H1 (cell line): ENCODE data around the gene PPP1R12A. TPM values are rescaled to one million over a fixed set of nuclear protein-coding genes. Genes with fewer than 3 reads are reported as not detected.

Experiments used
- ATF2 ChIP-seq: IDR thresholded peaks from 2 replicates; pipeline ENCODE4 v1.6.1; 2012; ENCODE audit warnings: low read length, inconsistent platforms
- CEBPB ChIP-seq: IDR thresholded peaks from 2 replicates; pipeline ENCODE4 v1.6.1; 2012; ENCODE audit warnings: low read depth, low read length
- GABPA ChIP-seq: IDR thresholded peaks from 2 replicates; pipeline ENCODE4 v1.6.1; 2011; ENCODE audit warnings: mild to moderate bottlenecking, low read length, moderate library complexity, borderline replicate concordance; ENCODE audit not compliant: insufficient read depth
- RAD21 ChIP-seq, 2 experiments: IDR thresholded peaks in 1 of 2; conservative IDR thresholded peaks in 1 of 2; 2 replicates each; pipeline ENCODE4 v1.6.1; 2011; ENCODE audit warnings: low read depth in 2 of 2, low read length in 2 of 2, improper control_type of control experiment in 1 of 2, inconsistent platforms in 1 of 2, mild to moderate bottlenecking in 1 of 2, moderate library complexity in 1 of 2
- SRF ChIP-seq: IDR thresholded peaks from 2 replicates; pipeline ENCODE4 v1.6.1; 2011; ENCODE audit warnings: mild to moderate bottlenecking, low read depth, low read length, moderate library complexity
- polyA plus RNA-seq, 7 experiments: library from polyadenylated mRNA; depleted of rRNA in 3 of 7; stranded (reverse) in 5 of 7; unstranded in 2 of 7; fragments of >200 nt in 5 of 7; fragments of 200-250 nt in 2 of 7; gene quantifications; 1 replicate in 5 of 7; 2 replicates in 1 of 7; 4 replicates in 1 of 7; pipeline versions ENCODE4 v1.2.1 to v1.2.3, GENCODE V29; 2011 to 2013; ENCODE audit warnings: missing spikeins in 2 of 7, mixed read lengths in 2 of 7
- total RNA-seq: library from RNA; stranded (reverse); fragmentation: NEBNext Ultra II Directional; extraction: Animal tissue kit (Norgen Biotek cat#: 25700); gene quantifications from 2 replicates; pipeline ENCODE4 v1.2.1, GENCODE V29; 2021

PPP1R12A gene
- total and polyA plus RNA-seq, 2 of the 8 experiments (the other 6 are each of a cell fraction or from before 2014, with no cell fraction given) = 14.7 to 81.5 TPM

GRCh38 chr12:79935624-79936345 lies 888 bp upstream of the PPP1R12A start (continued):
- TF ChIP-seq ATF2 (no peak), CEBPB (no peak), RAD21 (IDR thresholded peaks at IDR 0.05 in 1 of 2, conservative IDR thresholded peaks at IDR 0.05 in 1 of 2; ENCODE audit: low read depth in 2 of 2, low read length in 2 of 2) (no peak), GABPA (no peak), SRF (peak; percentile 57; the same call in 1 of the 2 replicates)
